RKO (cell line): Measurements from ENCODE around the gene FCN2.

Experiments used
- DNase-seq: peaks from one replicate; pipeline ENCODE4 v3.0.0-alpha.2; 2016; ENCODE audit warnings: low spot score

FCN2 gene

DNA sequence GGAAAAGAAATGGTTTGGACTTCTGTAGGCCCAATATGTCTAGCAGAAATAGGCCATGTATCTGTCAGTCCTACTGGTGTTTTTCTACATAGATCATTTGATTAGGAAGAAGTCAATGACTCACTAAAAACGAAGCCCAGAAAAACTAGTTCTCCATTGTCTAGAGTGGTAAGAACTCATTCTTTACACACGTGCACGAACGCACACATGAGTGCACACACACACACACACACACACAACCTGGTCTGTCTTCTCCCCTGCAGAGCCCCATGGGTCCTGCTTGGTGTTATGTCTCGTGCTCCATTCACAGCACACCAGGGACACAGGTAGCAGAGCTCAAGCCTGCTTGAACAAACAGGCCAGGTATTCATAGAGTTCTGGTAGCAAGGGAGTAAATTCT is 52.0 kb downstream of the FCN2 start:
- no peak for DNase-seq

DNA sequence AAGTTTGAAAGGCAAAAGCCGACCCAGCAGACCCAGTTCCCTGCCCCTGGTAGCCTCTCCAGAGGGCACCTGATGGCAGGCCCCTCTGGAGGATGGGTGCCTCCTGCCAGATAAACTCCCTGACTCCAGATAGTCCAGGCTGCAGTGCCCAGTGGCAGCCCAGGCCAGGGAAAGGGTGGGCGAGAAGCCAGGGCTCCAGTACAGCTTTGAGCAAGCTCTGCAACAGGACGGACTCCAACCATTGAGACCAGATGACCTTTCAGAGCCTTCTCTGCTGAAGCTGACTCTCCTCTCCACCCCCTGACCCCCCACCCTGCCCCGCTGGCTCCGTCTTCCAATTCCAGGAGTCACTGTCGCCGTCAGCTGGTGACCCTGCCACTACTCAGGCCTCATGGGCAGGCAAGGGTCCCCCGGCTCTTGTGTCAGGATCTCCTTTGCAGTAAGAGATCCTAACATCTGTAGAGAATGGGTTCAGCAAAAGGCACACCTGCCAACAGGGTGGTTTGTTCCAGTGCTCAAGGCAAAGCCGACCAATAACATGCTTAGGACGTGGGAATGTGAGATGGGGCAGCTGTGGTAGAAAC is 52.6 kb downstream of the FCN2 start:
- no peak for DNase-seq

DNA sequence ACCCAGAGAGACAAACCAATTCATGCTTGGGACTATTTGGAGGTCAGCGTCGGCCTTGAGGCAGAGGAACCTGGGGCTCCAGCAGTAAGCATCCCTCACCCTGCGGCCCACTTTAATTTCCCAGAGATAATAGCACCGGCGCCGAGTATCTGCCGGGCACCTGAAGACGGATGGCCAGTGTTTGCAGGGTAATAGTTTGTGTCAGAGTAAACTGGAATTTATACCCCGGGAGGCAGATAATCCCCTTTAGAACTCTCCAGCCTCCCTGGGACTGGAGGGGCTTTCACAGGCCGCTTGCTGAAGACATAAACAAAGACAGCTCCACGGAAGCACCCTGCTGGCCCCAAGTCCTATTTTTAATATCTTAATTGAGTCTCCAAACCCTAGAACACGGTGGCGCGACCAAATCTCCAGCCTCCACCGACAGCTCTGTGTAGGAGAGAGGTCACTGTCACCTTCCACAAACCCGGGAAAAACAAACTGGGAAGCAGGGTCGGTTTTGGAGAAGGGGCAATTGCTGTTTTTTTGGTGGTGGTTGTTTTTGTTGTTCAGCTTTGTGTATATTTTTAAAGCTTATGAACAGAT is 54.5 kb downstream of the FCN2 start:
- no peak for DNase-seq

DNA sequence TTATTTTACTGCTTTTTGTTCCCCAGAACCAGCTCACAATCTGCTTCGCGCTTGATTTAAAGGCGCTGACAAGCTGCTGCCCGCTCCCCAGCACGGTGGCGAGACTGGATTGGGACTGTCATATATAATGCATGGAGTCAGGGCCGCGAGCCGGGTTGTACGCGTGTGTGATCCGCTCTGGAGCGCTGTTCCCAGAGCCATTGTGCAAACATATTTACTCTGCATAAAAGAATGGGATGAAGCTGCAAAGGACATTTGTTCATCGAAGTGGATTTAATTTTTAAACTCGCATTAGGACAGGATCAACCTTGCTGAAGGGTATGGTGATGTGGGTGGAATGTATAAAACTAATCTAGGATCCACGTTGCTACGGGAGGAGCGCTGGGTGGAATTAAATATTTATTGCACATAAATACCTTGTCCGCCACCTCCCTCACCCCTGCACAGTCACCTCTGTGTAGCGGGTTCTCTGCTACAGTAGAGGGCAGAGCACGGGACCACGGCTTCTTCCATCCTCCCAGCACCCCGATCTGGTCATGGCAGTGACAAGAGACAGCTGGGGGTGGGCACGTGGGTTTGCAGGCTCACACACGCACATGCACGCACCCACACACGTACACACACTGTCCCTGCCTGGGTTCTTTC is 55.2 kb downstream of the FCN2 start:
- no peak for DNase-seq

DNA sequence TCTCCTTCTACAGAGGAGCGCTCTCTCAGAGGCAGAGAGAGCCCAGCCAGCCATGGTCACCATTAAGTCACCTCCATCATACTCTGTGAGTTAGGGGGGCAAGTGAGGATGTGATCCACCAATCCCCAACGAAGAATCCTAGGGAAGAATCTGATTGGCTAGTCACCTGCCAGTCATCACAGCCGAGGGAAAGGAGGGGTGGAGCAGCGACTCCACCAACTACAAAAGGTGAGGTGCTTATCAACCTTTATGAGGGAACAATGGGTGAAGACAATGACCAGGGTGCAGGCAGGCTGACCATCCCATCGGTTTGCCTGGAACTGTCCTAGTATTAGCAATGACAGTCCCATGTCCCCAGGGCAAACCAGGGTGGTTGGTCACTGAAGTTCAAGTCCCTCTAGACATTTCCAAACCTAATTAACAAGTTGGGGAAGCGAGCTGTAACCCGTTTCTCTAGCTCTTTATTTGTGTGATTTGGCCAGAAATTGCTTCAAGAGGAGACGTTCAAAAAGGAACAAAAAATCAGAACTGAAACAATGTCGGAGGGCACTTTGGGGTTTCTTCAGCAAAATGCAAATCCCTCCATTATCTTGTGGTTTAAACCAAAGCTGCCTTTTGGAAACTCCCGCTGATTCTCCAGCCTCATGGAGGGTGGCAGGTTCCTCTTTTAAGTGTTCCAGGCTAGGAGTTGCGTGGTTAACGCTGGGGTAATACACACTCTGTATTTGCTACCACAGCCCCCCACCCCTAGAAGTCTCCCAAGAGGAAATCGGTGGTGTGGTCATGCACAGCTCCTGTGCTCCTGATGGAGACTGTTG is 55.9 kb downstream of the FCN2 start:
- no peak for DNase-seq
